Suppressor macrophage (primary cell): ENCODE measurements around the gene SMYD5.

Experiments
- DNase-seq, 4 experiments: peaks; one replicate each; pipeline ENCODE4 v3.0.0-alpha.2; 2020 to 2022

Gene SMYD5

GRCh38 chr2:73205611-73206010, 8.4 kb upstream of the SMYD5 start:
- DNase-seq = no peak

DNA sequence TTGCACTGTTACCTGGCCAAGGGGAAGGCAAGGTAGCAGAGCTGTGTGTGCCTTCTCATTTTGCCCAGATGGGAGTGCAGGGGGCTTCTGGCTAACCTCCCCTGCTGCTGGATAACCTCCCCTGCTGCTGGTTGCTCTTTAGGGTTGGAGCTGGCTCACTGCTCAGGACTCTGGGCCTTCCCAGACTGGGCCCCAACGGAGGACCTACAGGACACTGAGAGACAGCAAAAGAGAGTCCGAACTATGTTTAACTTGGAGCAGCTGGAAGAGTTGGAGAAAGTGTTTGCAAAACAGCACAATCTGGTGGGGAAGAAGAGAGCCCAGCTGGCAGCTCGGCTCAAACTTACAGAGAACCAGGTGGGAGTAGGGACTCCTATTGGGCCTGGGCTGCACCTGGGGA, 5.8 kb upstream of the SMYD5 start:
- no peak for DNase-seq

DNA sequence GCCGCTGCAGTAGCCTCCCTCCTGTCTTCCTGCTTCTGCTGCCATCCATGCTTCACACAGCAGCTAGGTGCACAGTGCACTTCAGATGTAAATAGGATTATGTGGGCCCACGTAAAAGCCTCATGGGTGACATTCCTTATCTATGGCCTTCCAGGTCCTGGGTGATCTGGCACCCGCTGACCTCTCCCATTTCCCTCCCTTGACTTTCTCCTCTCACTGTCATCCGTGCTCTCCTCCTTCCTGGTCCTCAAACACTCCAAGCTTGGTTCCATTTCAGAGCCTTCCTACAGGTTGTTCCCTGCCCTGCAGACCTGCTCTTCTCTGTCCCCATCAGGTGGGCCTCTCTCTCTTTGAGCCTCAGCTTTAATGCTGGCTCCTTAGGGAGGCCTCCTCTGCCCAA, 4.0 kb upstream of the SMYD5 start:
- no peak for DNase-seq

DNA sequence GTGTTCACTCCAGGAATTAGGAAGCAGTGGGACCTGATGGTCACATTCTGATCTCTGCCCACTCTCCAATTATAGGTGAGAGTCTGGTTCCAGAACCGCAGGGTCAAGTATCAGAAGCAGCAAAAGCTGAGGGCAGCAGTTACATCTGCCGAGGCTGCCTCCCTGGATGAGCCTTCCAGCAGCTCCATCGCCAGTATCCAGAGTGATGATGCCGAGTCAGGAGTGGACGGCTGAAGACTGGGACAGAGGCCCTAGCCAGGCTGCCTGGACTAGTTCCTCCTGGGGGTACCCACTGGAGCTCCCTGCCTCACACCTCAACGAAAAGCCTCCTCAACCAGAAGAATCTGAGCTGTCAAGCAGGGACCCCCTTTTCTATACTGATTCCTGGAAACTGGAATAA, 3.3 kb upstream of the SMYD5 start:
- no peak for DNase-seq

DNA sequence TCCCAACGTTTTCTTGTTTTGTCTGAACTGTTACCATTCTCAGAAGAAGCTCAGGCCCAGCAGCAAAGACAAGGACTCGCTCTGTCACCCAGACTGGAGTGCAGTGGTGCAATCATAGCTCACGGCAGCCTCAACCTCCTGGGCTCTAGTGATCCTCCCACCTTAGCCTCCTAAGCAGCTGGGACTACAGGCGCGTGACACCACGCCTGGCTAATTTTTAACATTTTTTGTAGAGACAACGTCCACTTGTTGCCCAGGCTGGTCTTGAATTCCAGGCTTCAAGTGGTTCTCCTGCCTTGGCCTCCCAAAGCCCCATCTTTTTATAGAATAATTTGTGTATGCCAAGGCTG, 2.0 kb upstream of the SMYD5 start:
- DNase-seq = no peak

GRCh38 chr2:73212448-73213176, 1.4 kb upstream of the SMYD5 start:
- DNase-seq = peak; percentile 67 to 83 (median 73)

DNA sequence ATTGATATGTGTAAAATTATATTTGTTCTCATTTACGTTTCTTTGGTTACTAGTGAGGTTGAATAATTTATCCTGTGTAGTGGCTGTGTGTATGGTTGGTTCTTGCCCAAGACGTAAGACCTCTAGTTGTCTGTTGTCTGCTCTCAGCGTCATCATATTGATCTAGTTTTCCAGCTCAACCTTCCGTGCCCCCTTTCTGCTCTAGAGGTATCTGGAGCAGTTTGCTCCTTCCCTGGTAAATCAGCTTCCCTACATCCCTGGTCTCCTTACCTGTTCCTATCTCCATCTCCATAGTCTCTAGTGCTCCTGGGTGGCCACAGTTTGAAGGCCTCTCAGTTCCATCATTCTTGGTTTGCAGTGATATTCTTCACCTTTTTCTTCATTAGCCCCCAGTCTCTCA, 1.2 kb downstream of the SMYD5 start:
- no peak for DNase-seq

GRCh38 chr2:73217160-73217559, 3.1 kb downstream of the SMYD5 start:
- no peak for DNase-seq

- DNase-seq = no peak
These were observed 3.8 kb downstream of the SMYD5 start for GRCh38 chr2:73217826-73218225.

DNA sequence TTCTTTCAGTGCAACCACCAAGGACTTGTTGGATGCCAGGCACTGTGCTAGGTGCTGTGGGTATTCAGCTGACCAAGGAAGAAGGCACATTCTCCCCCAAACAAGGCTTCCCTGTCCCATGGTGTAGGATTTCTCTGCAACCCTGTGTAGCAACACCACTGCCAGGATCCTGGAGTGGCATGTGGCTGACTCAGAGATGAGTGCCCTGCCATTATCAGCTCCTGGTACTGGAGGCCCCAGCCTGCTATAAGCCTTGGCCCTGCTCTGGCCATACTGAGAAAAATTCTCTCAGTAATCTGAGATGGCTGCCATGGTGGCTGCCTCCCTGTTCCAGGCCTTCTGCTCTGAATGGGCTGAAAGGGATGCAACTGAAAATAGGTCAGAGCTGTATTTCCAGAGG, 4.3 kb downstream of the SMYD5 start:
- DNase-seq = no peak

DNA sequence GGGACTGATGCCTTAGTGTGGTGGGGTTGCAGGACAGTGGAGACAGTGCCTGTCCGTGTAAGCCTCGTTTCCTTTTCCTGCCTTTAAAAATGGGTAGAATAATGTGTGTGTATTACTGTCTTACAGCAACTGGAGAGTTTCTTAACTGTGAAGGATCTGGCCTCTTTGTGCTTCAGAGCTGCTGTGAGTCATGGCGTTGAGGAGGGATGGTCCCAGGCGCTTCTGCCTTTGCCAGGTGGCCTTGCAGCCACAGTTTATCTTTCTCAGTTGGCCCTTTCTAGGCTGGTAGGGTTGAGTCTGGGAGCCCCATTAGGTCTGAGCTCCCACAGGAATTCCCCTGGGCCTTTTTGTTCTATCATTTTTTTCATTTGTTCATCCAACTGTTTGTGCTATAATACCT, 9.8 kb downstream of the SMYD5 start:
- no peak for DNase-seq

GRCh38 chr2:73225513-73226360, 11.7 kb downstream of the SMYD5 start:
- DNase-seq = peak; percentile 6 to 45 (median 42)

DNA sequence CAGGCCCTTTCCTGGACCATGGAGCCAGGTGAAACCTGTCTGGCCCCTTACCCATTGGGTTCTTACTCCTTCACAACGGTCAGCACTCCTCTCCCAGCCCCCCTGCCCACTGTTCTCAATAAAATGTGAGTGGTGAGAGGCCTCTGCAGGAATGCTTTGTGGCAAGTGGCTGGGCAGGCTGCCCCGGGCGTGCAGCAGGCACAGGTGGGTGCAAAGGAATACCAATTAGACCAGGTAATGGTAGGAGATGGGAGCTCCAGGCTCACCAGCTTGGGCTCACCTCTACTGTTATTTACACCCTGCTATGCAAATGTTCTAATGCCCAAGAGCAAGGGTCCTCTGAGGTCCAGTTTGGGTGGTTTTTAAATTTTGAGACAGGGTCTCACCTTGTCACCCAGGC, 13.0 kb downstream of the SMYD5 start:
- DNase-seq = no peak

DNA sequence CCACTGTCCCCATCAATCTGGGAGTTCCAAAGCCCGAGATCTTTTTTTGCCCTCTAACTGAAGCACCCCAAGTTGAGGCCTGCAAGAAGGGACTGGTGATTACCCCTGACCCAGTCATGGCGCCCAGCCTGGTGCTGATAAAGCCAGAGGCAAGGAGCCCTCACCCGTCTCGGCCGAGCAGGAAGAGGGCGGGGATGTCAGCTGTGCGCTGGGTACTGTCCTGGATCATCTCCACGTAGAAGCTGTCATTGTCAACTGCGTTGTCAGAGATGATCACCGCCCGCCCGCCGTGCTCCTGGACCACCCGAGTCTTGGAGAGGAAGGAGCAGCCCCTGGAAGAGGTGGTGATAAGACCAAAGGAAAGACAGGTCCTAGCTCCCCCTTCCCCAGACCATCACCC, 14.6 kb downstream of the SMYD5 start:
- DNase-seq = no peak

DNA sequence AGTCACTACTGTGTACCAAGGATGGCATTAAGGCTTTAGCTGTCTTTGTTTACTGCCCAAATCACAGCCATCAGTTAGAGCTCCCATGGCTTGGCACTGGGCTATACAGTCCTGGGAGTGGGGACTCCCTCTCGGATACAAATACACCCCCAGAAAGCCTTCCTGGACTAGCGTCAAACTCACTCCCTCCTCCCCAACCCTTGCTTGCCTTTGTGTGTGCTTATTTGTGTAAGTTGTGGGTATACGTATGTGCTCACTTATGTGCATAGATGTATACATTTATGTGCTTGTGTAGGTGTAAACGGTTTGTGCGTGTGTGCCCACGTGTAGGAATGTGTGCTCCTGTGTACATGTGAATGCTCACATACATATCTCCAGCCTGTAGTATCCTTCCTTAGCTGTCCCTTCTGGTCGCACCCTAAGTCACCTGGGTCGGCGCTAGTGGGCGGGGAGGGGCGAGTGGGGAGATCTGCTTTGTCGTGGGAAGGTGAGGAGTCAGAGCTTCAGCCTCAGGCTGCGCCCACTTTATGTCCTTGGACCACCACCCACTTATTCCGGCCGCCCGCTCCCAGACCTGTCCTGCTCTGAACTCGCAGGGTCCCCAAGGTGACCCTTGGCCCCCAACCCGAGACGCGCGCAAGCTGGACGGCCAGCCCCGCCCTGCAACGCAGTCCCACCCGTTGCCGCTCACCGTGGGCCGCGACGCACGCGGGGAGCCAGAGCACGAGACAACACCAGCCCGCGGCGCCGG, 18.5 kb downstream of the SMYD5 start:
- peak; percentile 32 to 59 (median 41) for DNase-seq

GRCh38 chr2:73233154-73233931, 19.3 kb downstream of the SMYD5 start, which contains the start of gene PRADC1:
TSS of gene PRADC1 (minus strand) at chr2:73233239. CDS start at chr2:73233160, 79 bp downstream.
- DNase-seq = peak; percentile 99 to 100 (median 99)

DNA sequence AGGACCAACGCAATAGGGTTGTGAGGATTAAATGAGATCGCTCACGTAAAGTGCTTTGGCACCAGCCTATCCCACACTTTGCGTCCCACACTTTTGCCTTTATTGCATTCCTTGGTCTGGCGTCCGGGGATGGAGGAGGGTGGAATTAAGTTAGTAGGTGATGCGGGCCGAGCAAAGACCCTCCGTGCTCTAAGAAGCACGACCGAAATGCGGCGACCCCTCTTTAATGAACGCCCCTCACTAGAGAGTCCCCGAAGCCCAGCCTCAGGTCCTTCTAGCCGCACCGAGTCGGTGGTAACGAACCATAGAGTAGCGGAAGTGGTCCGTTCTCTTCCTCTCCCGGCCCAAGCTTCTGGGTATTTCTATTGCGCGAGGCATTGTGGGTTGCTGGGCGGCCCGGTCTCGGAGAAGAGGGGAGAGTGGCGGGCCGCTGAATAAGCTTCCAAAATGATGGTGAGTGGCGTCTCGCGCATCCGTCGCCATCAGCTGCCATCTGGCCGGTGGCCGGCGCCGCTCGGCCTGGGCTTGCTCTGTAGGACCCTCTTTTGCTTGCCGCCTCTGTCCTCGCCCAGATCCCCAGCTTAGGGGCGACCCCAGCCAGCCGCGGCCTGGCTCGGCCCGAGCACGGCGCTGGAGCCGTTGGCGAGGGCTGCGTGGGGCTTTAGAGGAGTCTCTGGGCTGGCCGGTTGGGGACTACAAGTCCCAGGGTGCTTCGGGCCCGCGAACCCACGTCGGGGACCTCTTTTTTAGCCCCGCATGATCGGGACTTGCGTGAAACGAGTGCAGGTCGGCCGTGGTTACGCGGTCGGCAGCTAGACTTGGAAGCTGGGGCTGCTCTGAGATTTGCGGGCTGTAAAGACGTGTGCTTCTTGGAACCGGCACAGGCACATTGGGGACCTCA, 20.1 kb downstream of the SMYD5 start, which contains the start of gene CCT7:
TSS of gene CCT7 (plus strand) at position 377 of the 901 bp plus-strand sequence. CDS start at position 448, 71 bp downstream.
- DNase-seq = peak; percentile 91 to 95 (median 94)

- peak in 1 of 4 experiments; percentile 21 for DNase-seq
These were observed 21.4 kb downstream of the SMYD5 start for GRCh38 chr2:73235315-73236028.

DNA sequence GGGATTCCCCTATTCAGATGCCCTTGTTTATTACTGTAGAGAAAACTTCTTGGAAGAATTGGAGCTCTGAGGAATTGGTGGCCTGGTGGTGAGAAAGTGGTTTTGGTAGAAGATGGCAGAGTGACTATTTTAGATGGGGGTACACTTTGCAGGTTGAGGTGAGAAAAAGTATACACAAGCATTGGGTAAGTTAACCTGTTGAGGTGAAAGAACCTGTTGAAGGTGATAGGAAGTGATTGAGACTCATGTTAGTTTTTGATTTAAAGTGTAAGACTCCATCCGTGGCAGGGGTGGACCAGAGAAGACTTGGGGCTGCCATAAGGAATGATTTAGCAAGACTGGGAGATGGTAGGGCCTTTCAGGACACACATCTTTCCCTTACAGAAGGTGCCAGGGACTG, 23.1 kb downstream of the SMYD5 start:
- no peak for DNase-seq

DNA sequence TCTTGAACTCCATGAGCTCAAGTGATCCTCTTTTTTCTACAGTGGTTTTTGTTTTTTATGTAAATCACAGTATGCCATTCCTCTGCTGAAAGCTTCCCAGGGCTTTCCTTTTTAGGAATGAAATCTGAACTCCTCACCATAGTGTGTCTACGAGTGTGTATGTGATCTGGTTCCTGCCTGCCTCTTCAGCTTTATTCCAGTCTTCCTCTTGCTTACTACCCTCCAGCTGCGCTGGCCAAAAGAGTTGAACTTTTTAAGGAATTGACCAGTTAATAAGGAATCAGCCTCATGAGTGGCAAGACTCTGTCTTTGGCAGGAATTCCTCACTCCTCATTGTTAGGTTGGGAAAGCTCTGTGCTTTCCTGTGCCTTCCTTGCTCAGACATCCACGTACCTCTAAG, 24.1 kb downstream of the SMYD5 start:
- DNase-seq = no peak

DNA sequence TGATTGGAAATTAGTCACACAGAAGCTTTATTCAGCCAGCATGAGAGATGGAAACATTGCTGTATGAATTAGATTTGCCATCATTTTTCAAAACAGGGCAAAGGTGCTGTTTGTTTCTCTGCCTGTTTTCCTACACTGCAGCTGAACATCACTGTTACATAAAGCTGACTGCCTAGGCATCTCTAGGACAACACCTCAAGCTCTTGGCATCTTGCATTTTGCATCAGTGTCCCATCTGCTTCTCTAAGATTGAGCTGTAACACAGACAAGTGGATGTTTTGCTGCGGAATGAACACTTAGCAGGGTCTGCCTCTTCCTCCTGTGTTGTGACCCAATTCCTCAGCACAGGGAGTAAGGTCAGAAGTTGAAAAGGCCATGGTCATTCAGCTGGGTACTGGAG, 24.9 kb downstream of the SMYD5 start:
- no peak for DNase-seq
